ENCODE results near the gene TMEM240.

The TMEM240 gene

GRCh38 chr1:1540090-1540817 lies at the start of gene TMEM240:
Gene TMEM240 (minus strand): TSS chr1:1540624. CDS start chr1:1540346, 278 bp downstream.
- in situ Hi-C loops (cut with HindIII; ENCODE audit: low sequenced_read_pairs): no loop called here

GRCh38 chr1:1583347-1584010 lies 43.1 kb upstream of the TMEM240 start:
- in situ Hi-C loops (cut with HindIII; ENCODE audit: low sequenced_read_pairs): no loop called here

DNA sequence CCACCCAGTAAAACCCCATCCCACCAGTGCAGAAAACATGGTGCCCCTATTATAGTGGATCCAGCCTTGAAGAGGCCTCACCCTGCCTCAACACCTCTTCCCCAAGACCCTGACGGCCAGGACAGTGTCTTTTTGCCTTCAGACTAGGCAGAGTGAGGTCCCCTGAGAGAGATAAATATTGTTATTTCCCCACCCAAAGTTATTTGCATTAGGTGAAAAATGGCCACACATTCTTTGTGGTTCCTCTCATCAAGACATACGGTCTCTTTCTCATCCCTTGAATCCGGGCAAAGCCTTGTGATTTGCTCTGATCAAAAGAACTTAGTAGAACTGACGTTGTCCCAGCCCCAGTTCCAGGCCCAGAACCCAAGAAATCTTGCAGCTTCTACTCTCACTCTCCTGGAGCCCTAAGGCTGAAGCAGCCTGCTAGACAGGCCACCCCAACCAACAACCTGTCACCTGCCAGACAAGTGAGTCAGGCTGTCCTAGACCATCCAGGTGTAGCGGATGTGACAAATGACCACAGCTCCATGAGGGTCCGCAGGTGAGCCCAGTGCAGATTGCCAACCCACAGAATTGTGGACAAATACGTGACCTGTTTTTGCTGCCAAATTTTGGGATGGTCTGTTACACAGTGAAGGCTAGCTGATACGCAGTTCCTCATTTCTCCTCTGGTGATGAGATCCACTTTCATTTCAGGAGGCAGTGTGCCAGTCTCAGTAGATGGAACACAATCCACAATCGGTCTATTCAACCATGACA lies 42.3 kb upstream of the TMEM240 start:
- in situ Hi-C loops (cut with HindIII; ENCODE audit: low sequenced_read_pairs): no loop called here

DNA sequence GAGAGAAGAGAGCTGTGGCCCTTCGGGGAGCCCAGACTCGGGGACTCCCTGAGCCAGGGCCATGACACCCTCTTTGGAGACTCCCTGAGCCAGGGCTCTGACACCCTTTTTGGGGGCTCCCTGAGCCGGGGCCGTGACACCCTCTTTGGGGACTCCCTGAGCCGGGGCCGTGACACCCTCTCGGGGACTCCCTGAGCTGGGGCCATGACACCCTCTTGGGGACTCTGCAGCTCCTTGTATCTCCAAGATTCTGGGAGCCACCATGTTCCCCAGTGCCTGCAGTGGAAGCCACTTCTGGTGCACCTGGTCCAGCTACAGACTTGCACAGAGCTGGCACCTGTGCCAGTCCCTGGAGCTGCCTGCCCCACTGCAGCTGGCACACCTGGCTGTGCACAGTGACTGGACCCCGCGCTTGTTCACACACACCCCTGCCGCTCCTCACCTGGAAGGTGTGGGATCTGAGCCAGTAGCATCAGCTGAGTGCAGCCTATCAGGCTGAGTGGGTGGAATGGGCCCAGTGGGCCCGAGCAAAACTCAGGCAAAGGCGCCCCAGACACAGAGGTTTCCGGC lies 38.0 kb upstream of the TMEM240 start:
- in situ Hi-C loops (cut with HindIII; ENCODE audit: low sequenced_read_pairs): no loop called here

GRCh38 chr1:1577367-1578011 lies 37.1 kb upstream of the TMEM240 start:
- in situ Hi-C loops (cut with HindIII; ENCODE audit: low sequenced_read_pairs): no loop called here

- in situ Hi-C loops (cut with HindIII; ENCODE audit: low sequenced_read_pairs): no loop called here
Measured at GRCh38 chr1:1574721-1575537, 34.5 kb upstream of the TMEM240 start, which contains the start of gene SSU72. Gene SSU72 (minus strand): TSS chr1:1574863. CDS start chr1:1574557, 306 bp downstream.

GRCh38 chr1:1573843-1574720 lies 33.7 kb upstream of the TMEM240 start:
- in situ Hi-C loops (cut with HindIII; ENCODE audit: low sequenced_read_pairs): no loop called here

GRCh38 chr1:1569341-1569740 lies 28.9 kb upstream of the TMEM240 start:
- in situ Hi-C loops (cut with HindIII; ENCODE audit: low sequenced_read_pairs): no loop called here

GRCh38 chr1:1567891-1568291 lies 27.5 kb upstream of the TMEM240 start:
- in situ Hi-C loops (cut with HindIII; ENCODE audit: low sequenced_read_pairs): no loop called here

- in situ Hi-C loops (cut with HindIII; ENCODE audit: low sequenced_read_pairs): no loop called here
Measured at GRCh38 chr1:1567152-1567875, 26.9 kb upstream of the TMEM240 start.

- in situ Hi-C loops (cut with HindIII; ENCODE audit: low sequenced_read_pairs): no loop called here
Measured at GRCh38 chr1:1565340-1565739, 24.9 kb upstream of the TMEM240 start.

GRCh38 chr1:1564268-1564667 lies 23.8 kb upstream of the TMEM240 start:
- in situ Hi-C loops (cut with HindIII; ENCODE audit: low sequenced_read_pairs): no loop called here

GRCh38 chr1:1563688-1564087 lies 23.3 kb upstream of the TMEM240 start:
- in situ Hi-C loops (cut with HindIII; ENCODE audit: low sequenced_read_pairs): no loop called here

DNA sequence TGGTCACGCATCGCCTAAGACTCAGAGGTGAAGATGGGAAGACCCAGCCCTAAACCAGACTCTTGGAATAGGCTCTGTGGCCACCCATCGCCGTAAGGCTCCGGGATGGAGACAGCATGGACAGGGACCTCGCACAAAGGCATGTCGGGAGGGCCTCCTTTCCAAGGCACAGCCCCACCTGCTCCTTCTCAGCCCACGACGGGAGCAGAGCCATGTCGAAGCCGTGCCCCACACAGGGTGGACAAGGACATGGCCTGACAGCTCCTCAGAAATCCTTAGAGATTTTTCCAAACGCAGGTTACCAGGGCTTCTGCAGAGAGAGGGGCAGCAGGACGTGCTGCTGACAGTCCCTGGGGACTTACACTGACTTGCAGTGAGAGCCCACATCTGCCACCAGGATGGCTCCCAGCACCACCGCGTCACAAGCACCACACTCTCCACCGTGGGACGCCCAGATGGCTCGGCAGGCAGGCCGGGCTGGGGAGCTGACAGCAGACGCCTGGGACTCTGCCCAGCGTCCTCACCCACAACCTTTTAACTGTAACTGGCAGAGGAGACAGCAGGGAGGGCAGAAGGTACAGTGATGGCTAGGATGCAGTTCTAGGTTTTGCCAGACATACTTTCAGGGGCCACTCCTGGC lies 22.3 kb upstream of the TMEM240 start:
- in situ Hi-C loops (cut with HindIII; ENCODE audit: low sequenced_read_pairs): no loop called here

GRCh38 chr1:1561801-1562470 lies 21.5 kb upstream of the TMEM240 start:
- in situ Hi-C loops (cut with HindIII; ENCODE audit: low sequenced_read_pairs): no loop called here

- in situ Hi-C loops (cut with HindIII; ENCODE audit: low sequenced_read_pairs): no loop called here
Measured at GRCh38 chr1:1560178-1560577, 19.8 kb upstream of the TMEM240 start.

DNA sequence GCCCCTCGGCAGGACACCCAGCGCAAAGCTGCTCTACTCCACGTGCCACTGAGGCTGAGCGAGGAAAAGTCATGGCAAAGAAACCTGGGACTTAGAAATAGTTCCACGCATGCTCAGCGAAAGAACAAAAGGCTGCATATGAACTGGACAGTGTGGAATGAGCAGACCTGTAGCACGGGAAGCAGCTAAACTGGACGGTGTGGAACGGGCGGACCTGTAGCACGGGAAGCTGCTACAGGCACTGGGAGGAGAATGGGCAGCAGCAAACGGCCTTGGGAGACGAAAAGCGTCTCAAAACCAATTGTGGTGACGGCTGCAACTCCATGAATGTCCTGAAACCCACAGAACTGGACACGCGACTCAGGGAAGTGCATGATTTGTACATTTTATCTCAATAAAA lies 18.6 kb upstream of the TMEM240 start:
- in situ Hi-C loops (cut with HindIII; ENCODE audit: low sequenced_read_pairs): no loop called here

All from DLD1 (cell line).